ENCODE data around the gene PFDN6. TPM values are rescaled to one million over a fixed set of nuclear protein-coding genes. Genes with fewer than 3 reads are reported as not detected.

Gene PFDN6
- total and polyA plus RNA-seq, 2 experiments from 2014 or later, result 35.1 to 72.8 TPM

- H3K36me3 ChIP-seq, result no peaks in the 10 kb centered on the region
- no peaks in the 10 kb centered on the region for H3K27me3 ChIP-seq
- H3K27ac ChIP-seq, result no peak overlapping the region
- no peaks in the 10 kb centered on the region for H3K9me3 ChIP-seq (ENCODE audit: low read depth)
- H3K4me1 ChIP-seq (ENCODE audit: low read depth), result no peaks in the 10 kb centered on the region
- no peak for TF ChIP-seq CTCF (IDR thresholded peaks at IDR 0.05; ENCODE audit: low read depth, low read length)
- DNase-seq (ENCODE audit: low read depth in 1 of 2, low spot score in 1 of 2), result no peak
- H3K4me3 ChIP-seq, result no peak overlapping the region
Measured at GRCh38 chr6:33329058-33329457, 39.7 kb downstream of the PFDN6 start.

GRCh38 chr6:33330736-33331135, 41.3 kb downstream of the PFDN6 start:
- TF ChIP-seq CTCF (IDR thresholded peaks at IDR 0.05; ENCODE audit: low read depth, low read length), result no peak
- H3K9me3 ChIP-seq (ENCODE audit: low read depth), result no peaks in the 10 kb centered on the region
- H3K4me3 ChIP-seq, result no peak overlapping the region
- H3K27me3 ChIP-seq, result no peaks in the 10 kb centered on the region
- no peak overlapping the region for H3K27ac ChIP-seq
- no peaks in the 10 kb centered on the region for H3K4me1 ChIP-seq (ENCODE audit: low read depth)
- no peaks in the 10 kb centered on the region for H3K36me3 ChIP-seq
- no peak for DNase-seq (ENCODE audit: low read depth in 1 of 2, low spot score in 1 of 2)

GRCh38 chr6:33333666-33334065, 44.3 kb downstream of the PFDN6 start:
- no peaks in the 10 kb centered on the region for H3K4me1 ChIP-seq (ENCODE audit: low read depth)
- no peak for TF ChIP-seq CTCF (IDR thresholded peaks at IDR 0.05; ENCODE audit: low read depth, low read length)
- H3K36me3 ChIP-seq, result no peaks in the 10 kb centered on the region

GRCh38 chr6:33335916-33336315, 46.5 kb downstream of the PFDN6 start:
- H3K36me3 ChIP-seq, result no peaks in the 10 kb centered on the region
- no peak for DNase-seq (ENCODE audit: low read depth in 1 of 2, low spot score in 1 of 2)

More at GRCh38 chr6:33333666-33334065, 44.3 kb downstream of the PFDN6 start:
- no peak overlapping the region for H3K27ac ChIP-seq
- no peaks in the 10 kb centered on the region for H3K9me3 ChIP-seq (ENCODE audit: low read depth)
- DNase-seq (ENCODE audit: low read depth in 1 of 2, low spot score in 1 of 2), result no peak
- H3K27me3 ChIP-seq, result no peaks in the 10 kb centered on the region
- H3K4me3 ChIP-seq, result no peak overlapping the region

GRCh38 chr6:33336495-33336894, 47.1 kb downstream of the PFDN6 start:
- no peak overlapping the region for H3K27ac ChIP-seq
- H3K4me1 ChIP-seq (ENCODE audit: low read depth), result no peaks in the 10 kb centered on the region
- no peaks in the 10 kb centered on the region for H3K36me3 ChIP-seq
- no peak overlapping the region for H3K4me3 ChIP-seq
- H3K9me3 ChIP-seq (ENCODE audit: low read depth), result no peaks in the 10 kb centered on the region
- no peaks in the 10 kb centered on the region for H3K27me3 ChIP-seq
- DNase-seq (ENCODE audit: low read depth in 1 of 2, low spot score in 1 of 2), result no peak
- no peak for TF ChIP-seq CTCF (IDR thresholded peaks at IDR 0.05; ENCODE audit: low read depth, low read length)

More at GRCh38 chr6:33335916-33336315, 46.5 kb downstream of the PFDN6 start:
- Histone ChIP-seq H3K4me1 (ENCODE audit: low read depth) (no peaks in the 10 kb centered on the region), H3K4me3 (no peak overlapping the region), H3K9me3 (ENCODE audit: low read depth) (no peaks in the 10 kb centered on the region), H3K27me3 (no peaks in the 10 kb centered on the region), H3K27ac (no peak overlapping the region)
- no peak for TF ChIP-seq CTCF (IDR thresholded peaks at IDR 0.05; ENCODE audit: low read depth, low read length)

GRCh38 chr6:33339193-33339592, 49.8 kb downstream of the PFDN6 start:
- no peak for TF ChIP-seq CTCF (IDR thresholded peaks at IDR 0.05; ENCODE audit: low read depth, low read length)
- H3K27ac ChIP-seq, result no peak overlapping the region
- H3K27me3 ChIP-seq, result no peaks in the 10 kb centered on the region
- no peaks in the 10 kb centered on the region for H3K4me1 ChIP-seq (ENCODE audit: low read depth)
- H3K9me3 ChIP-seq (ENCODE audit: low read depth), result no peaks in the 10 kb centered on the region
- no peak overlapping the region for H3K4me3 ChIP-seq
- no peak for DNase-seq (ENCODE audit: low read depth in 1 of 2, low spot score in 1 of 2)
- no peaks in the 10 kb centered on the region for H3K36me3 ChIP-seq

All from cardiac muscle cell (in vitro differentiated cells and primary cell).